HG03175 (cell line): ENCODE results near the gene GRIK4.

Experiments
- ATAC-seq: cut with Tn5 transposase; IDR thresholded peaks from one replicate; pipeline ENCODE4 v1.9.1; 2021; ENCODE audit warnings: mild to moderate bottlenecking, moderate library complexity; ENCODE audit not compliant: unreplicated experiment

The GRIK4 gene

DNA sequence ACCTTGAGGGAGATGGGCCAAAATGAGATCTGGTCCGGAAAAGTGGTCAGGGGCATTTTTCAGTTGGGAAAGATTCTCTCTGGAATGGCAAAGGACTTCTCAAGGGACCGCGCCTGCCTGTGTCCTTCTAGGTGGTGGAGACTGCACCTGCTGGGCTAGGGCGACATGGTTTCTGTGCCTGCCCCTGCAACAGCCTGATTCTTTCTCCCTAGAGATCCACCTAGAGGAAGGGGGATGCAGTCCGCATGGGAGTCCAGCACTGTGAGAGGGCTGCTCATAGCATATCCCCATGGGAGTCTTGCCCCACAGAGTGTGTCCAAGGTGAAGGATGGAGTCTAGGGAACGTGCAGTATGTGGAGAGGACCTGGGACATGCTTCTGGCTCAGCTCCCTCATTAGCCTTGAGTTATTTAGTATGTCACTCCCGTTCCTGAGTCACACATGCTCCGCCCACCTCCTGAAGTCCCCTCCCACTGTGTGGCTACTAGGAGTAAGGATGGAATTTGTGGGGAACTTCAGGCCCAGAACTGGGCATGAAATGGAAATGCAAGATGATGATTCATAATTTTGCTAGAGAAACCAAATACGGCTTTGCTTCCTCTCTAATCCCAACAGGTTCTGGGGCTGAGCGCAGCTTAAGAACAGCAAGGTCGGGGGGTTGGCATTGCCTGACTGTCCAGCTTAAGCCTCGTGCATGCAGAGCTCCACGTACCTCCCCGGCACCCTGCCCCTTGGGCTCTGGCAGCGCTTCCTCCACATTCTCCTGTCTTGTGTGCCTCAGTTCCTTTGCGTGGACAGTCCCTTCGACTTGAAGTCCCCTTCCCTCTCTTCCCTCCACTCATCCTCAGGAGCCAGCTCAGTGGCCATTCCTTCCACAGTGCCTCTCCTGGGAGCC is 35.0 kb downstream of the GRIK4 start:
- no peak for ATAC-seq

DNA sequence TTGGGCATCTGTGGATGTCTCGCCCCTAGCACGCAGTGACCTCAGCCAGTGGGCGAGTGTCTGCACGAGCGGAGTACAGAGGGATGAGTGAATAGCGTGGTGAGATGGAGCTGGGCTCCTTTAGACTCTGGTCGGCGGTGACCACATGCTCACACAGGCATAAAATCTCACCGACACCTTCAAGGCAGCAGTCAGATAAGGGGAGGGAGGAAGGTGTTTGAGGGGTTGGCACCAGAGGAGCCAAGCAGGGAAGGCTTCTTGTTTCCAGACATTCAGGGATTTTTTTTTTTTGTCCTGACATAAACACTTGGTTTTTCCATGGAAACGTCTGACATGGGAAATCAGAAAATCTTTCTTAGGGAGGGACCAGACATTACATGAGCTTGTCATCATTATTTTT is 35.8 kb downstream of the GRIK4 start:
- no peak for ATAC-seq

DNA sequence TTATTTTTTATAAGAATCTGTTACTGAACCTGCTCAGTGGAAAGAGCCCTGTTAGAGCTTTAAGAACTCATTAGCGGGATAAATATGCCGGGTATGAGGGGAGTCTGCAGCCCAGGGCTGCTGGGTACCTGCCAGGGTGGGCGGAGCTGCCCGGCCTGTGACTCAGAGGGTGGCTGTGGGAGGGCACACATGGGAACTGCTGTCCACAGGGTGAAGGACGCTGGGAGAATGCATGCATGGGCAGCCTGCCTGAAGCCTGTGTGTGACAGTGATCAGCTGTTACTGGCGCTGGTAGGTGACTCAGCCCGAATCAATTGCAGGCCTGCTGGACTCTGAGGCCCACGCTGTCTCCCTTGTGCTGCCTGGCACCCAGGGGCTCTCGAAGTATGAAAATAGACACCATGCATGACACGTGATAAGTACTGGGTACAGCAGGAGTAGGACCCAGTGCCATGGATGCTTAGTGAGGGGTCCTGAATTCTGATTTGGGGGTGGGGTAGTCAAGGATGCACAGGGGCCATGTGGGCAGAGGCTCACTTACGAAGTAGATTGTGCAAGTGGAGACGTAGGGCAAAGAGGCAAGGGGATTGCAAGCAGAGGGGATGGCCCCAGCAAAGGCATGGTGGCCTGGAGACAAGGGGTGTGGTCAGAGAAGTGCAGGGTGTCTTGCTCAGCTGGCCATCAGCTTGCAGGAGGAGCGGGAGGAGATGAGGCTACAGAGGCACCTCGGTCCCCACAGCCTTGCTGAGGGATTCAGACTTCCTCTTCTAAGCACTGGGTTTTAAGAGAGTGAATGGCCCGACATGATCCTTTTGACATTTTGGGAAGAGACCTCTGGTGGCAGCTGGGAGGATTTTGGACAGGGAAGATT is 36.5 kb downstream of the GRIK4 start:
- no peak for ATAC-seq

DNA sequence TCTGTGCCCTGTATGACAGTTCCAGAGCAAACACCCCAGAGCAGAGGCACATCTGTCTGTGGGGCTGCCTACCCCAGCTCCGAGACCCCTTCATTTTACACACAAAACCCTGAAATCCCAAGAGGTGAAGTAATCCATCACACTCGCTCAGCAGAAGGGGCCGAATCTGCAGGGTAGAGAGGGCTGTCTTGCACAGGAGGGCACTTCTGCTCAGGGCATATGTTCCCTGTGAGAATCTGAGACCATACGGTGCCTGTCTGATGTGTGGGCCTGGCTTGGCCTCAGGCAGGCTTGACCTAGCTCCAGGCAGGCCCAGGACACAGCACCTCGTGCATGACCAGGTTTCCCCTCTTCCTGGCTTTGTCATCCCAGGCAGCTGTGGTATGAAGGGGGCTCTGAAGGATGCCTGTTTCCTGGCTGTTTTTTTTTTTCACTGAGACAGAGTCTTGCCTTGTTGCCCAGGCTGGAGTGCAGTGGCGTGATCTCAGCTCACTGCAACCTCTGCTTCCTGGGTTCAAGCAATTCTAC is 37.2 kb downstream of the GRIK4 start:
- no peak for ATAC-seq

DNA sequence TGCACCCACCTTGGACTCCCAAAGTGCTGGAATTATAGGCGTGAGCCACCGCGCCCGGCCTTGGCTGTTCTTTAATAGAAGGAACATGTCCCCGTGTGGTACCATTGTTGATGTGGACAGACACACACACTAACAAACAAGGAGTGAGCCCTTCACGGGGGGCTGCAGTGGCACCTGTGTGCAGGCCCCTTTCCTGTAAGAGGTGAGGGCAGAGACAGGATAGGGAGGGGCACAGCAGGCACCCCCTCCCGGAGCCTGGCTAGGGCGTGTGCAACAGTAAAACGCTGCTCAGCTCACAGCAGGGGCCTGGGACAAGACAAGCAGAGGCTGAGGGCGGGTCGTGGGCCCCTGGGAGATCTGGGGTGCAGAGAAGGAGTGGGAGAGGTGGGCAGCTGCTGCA is 37.8 kb downstream of the GRIK4 start:
- ATAC-seq = no peak

DNA sequence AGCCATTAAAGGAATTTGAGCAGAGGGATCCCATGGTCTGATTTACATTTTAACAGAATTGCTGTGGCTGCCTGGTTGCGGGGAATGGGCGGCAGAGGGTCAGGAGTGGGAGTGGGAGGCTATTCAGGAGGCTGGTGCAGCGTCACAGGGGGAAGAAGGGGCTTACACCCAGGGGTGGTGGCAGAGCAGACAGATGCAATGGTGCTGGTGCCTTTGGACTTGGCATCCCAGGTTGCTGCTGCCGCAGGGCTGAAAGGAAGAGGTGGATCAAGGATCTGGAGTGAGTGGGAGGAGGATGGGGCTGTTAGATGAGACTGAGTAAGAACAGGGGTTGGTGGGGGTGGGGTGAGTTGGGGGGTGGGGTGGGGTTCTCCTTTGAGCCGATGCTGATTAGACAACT is 38.5 kb downstream of the GRIK4 start:
- ATAC-seq = no peak

DNA sequence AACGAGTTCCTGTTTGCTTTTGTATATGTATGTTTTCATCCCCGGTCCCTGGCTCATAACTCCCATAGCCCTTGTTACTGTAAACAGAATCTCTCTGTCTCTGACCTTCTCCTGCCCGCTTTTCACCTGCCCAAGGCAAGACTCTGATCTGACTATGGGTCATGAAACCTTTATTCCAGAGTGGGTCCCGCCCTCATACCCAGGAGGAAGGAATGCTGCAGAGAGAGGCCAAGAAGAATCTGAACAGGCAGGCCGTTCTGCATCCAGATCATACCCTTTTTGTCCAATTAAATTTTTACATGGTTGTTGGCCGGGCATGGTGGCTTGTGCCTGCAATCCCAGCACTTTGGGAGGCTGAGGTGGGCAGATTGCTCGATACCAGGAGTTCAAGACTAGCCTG is 39.6 kb downstream of the GRIK4 start:
- no peak for ATAC-seq

DNA sequence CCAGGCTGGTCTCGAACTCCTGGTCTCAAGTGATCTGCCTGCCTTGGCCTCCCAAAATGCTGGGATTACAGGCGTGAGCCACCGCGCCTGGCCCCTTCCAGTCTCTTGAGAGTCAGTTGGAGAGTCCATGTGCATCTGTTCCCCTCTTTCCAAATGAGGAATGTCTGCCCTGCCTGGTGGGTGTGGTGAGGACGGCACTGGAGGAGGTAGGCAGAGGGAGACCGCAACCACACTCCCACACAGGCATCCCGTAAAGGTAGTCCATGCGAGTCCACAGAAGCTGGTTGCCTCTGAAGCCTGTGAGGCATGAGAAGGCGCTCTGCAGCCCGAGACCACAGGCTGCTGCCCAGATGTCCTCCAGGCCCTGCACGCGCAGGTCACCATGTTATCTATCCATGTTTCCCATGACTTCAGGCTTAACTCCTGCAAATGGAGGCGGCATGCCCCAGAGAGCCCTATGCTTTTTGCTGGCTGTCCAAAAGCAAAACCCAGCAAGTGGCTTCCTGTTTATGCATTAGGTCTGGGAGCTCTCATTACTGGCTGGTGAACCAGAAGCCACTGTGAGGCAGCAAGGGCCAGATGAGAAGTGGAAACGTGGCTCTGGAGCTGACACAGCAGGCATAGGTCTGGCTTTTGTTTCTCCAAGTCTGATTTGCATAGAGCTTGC is 43.4 kb downstream of the GRIK4 start:
- no peak for ATAC-seq

DNA sequence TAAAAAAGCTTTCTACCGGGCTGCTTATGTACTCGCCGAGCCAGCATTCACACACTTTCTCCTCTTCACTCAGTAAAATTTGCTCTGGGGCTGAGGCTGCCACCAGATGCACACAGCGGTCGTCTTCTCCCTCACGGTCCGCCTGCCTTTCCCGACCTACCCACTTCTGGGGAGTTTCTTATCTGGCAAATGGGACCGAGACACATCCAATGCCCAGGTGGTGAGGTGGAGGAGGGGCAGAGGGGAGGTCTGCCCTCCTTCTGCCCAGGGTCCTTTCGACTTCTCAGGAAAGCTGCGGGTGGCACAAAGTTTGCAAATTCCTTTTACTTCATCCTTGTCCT is 43.9 kb downstream of the GRIK4 start:
- ATAC-seq = no peak

DNA sequence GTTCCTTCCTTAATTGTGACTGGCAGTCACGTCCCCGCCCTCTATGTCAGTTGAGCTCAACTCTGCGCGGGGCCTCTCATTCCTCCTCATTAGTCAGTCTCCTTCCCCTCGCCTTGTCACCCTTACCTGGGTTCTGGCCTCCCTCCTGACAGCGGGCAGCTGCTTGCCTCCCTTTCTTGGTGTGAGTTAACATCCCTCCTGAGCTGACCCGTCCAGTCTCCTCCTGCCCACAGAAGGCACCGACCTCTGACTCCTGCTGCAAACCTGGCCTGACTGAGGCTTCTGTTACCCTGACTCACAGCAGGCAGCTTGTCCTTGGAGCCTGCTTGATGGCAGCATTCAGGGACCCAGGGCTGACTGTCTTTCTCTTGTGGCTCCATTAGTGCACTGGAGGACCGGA is 45.2 kb downstream of the GRIK4 start:
- ATAC-seq = no peak

DNA sequence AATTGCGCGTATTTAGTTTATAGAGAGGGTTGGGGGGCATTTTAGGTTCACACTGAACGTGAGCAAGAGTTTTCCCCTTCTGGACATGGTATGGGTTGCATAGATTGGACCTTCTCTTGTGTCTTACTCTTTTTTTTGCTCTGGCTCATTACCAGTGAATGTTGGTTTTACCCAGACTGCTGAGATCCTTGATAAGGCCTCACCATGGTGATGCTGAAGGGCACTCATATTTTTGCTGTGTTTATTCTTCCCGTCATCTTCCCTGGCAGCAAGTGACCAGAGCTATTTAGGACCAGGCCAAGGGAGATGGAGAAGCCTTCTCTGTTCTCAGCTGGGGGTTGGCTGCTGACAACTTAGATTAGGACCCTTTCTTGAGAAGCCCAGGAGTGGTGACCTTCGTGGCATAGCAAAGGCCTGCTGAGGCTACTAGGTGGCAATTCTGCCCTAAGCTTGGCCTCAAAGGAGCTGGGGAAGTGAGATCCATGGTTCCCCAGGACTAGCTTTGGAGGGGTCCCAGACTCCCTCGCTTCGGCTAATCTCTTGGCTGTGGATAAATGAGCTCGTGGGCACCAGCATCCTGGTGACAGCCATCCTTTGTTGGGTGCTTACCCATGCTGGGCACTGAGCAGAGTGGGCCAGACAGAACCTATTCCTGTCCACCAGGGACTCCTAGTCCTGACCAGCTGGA is 47.3 kb downstream of the GRIK4 start:
- no peak for ATAC-seq

DNA sequence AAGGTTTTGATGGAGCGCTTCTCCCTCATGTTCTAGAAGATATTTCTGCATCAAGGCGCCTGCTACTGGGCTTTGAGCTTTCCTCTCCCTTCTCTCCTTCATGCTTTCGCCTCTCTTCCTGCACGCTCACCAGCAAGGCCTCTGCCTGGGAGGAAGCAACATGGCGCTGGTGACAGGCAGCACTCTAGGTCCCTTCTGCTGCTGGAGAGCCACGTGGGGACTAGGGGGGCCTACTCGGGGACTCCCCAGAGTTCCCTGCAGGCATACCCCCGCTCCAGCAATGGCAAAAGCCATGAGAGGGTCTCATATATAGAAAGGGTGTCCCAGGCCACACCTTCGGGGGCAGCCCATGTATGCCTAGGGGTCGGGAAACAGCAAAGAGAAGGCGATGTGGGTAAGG is 49.7 kb downstream of the GRIK4 start:
- no peak for ATAC-seq

DNA sequence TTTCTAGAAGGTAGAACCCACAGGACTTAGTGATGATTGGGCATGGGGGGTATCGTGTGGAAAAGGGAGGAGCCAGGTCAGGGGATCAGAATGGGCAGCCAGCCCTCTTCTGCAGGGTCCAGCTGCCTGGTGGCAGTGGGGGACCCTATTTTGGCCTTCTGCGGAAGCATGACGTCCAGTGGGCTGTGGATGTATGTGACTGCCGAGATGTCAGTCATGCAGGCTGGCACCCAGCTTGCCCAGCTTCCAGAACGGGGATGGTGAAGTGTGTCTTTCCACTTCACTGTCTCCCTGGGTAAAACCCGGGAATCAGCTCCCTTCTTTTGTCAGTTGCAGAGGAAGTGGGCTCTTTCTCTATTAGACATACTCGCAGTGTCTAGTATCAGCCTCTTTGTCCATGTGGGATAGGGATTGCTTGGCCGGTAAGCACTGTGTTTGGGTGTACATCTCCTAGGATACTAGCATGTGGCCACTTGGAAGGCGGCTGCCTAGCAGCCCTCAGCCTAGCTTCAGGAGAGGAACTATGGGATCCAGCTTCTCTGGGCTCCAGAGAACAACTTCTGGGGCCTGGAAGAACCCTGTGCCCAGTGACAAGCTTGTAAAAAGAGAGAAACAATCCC is 51.4 kb downstream of the GRIK4 start:
- no peak for ATAC-seq

DNA sequence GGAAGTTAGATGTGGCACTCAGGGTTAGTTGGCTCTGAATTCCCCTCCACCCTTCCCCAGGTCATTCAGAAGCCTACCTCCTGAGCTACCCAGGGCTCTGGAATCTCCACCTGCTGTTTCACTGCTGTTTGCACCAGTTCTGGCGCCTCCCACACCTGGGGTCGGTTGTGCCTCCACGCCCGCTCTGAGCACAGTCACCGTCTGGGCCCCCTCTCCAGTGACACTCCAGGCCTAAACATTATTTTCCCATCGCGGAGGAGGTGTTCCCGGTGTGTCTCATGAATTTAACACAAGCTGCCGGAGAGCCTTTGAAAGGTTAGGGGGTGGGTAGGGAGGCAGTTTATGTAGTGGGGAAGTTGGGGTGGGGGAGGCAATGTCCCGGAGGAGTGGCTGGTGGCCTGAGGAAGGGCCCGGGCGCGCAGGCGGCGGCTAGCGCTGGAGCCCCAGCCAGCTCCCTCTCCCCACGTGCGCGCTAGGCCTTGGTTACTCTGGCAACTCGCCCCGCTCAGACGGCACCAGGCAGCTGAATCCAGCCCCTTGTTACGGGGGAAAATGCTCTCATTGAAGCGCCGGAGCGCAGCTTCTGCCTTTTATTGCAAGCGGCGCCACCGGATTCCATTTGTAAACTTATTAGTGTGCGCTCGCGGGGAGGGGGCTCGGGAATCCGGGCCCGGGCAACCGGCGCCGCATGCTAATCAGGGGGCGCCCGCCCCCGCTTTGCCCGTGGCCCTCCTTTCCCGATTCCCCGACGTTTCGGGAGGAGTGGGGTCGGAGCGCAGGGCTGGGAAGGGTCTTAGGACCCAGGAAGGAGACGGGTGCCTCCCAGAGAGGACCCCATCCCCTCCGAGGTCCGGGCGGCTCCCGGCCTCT is 52.4 kb downstream of the GRIK4 start:
- no peak for ATAC-seq

DNA sequence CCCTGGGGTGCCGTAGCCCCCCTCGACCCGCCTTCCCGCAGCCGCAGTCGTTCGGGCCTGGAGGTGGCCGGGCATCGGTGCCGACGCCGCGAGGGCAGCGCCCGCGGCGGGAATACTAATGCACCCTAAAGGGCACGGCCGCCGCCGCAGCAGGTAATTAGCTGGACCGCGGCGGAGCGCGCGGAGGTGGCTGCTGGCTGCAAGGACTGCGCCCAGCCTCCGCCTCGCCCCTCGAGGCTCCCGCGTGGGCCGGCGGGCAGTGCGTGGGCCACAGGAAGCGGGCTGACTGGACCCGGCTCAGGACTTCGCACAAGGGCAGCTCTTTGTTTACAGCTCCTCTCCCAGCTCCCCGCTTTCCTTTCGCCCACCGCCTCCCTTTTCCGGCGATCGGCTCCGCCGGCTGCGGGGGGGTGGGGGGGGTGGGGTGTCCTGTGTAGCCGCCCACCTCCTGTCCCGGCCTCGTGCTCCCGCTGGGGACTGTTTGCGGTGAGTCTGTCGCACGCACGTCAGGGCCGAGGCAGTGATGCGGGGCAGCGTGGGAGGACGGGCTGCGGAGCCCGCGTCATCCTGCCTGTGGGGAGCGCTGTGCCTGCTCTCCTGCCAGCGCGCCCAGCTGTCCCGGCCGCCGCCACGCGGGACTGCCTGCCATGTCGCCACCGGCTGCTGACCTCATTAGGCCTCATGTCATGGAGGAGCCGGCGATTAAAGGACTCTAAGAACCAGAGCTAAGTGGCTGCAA is 53.2 kb downstream of the GRIK4 start:
- peak; percentile 70 for ATAC-seq

DNA sequence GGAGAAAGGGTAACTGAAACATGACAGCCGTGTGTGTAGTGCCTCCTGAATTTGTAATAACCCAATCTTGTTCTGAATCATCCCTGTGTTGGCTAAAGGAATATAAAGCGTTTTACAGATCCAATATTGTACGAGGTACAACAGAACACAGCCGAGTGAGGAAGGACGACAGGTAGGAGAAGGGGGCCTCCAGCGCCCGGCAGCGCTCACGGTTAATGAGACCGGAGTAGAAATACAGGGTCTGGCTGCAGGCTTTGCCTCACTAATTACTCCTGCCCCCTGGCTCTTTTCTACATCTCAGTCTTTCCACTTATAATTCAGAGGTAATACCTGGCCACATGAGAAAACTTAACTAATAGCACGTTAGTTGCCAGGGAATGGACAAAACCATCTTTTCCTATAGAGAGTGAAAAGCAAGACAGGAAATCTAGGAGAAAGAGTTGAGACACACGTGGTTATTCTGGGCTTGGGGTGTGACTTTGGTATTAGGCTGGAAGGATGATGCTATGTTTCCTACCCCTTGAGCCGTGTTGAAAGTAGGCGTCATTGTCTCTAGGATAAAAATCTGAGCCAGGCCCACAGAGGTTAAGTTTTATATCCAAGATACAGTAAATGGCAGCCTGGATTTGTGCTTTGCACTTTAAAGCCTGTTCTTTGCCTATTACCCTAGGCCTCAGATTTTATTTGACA is 54.1 kb downstream of the GRIK4 start:
- ATAC-seq = no peak

DNA sequence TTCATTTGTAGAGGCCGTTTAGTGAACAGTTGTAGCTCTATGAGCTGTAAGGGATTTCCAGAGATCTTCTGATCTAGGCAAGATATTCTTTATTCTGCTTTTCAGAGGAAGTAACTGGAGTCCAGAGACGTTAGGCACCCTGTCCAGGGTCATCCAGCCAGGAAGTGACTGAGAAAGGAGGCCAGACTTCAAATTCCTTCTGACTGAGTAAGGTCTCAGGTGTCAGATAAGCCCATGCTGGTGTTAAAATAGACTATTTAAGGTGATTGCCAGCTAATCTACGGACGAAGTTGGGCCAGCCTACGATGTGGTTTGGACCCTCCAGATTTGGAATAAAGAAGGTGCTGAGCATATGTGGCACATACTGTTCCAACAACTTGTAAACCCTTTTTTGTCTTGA is 54.6 kb downstream of the GRIK4 start:
- no peak for ATAC-seq
